Epithelial cell of esophagus (primary cell): ENCODE data around the gene PBX1.
A peak's percentile ranks its signal among the peaks of the same experiment; 100 is the strongest.

Experiments
- DNase-seq: peaks from one replicate; pipeline ENCODE4 v3.0.0; 2010; ENCODE audit warnings: low read depth
- H3K4me3 ChIP-seq: 2 replicates; pipeline ENCODE4 v1.5.1; 2011; ENCODE audit warnings: mild to moderate bottlenecking, low read length, control low read depth
- CTCF ChIP-seq: IDR thresholded peaks from 2 replicates; pipeline ENCODE4 v1.5.1; 2011; ENCODE audit warnings: low read depth, mild to moderate bottlenecking, low read length, control low read depth, inconsistent platforms; ENCODE audit not compliant: insufficient read depth; ENCODE audit errors: missing control alignments

The PBX1 gene

GRCh38 chr1:164759979-164760469 lies 201.0 kb downstream of the PBX1 start:
- H3K4me3 ChIP-seq: no peak overlapping the region
- TF ChIP-seq CTCF: no peak
- no peak for DNase-seq

DNA sequence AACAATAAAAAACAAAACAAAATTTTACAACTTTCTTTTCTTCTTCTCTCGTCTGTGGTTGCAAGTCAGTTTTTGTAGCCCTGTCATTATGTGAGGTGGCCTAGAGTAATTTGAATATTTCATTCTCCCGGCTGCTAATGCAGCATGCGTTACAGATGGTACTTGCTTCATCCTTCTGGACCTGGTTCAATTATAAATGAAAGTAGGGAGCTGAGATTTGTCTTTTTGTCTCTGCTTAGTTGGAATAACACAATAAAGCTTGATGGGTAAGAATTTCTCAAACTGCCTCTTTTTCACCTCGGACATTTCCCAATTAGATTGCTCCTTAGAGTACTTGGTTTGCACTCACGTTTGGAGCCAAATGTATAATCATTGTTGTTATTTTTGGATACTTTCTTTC lies 201.6 kb downstream of the PBX1 start:
- DNase-seq: no peak
- H3K4me3 ChIP-seq: no peak overlapping the region
- TF ChIP-seq CTCF: no peak

GRCh38 chr1:164761009-164761408 lies 202.0 kb downstream of the PBX1 start:
- DNase-seq: no peak
- H3K4me3 ChIP-seq: no peak overlapping the region
- TF ChIP-seq CTCF: no peak

GRCh38 chr1:164763098-164763497 lies 204.1 kb downstream of the PBX1 start:
- DNase-seq: no peak
- no peak overlapping the region for H3K4me3 ChIP-seq
- no peak for TF ChIP-seq CTCF

- TF ChIP-seq CTCF: no peak
- H3K4me3 ChIP-seq: no peak overlapping the region
- DNase-seq: no peak
Measured at GRCh38 chr1:164764333-164764732, 205.3 kb downstream of the PBX1 start.

- no peak overlapping the region for H3K4me3 ChIP-seq
- DNase-seq: peak; percentile 83
- TF ChIP-seq CTCF: no peak
Measured at GRCh38 chr1:164765557-164765956, 206.6 kb downstream of the PBX1 start.

- no peak for DNase-seq
- TF ChIP-seq CTCF: no peak
- no peak overlapping the region for H3K4me3 ChIP-seq
Measured at GRCh38 chr1:164765992-164766720, 207.2 kb downstream of the PBX1 start.
